Large intestine (tissue), 3 donors: ENCODE measurements around the gene PLBD2. TPM values are rescaled to one million over a fixed set of nuclear protein-coding genes. Genes with fewer than 3 reads are reported as not detected.

Source experiments
- DNase-seq, 2 donors: peaks; one replicate each; pipeline versions ENCODE4 v3.0.0 to v3.0.0-alpha.2; 2013
- H3K27ac ChIP-seq: one replicate; pipeline ENCODE4 v1.5.1; 2013; ENCODE audit warnings: low read length
- H3K27me3 ChIP-seq: 2 replicates; pipeline ENCODE4 v1.6.1; 2013; ENCODE audit warnings: low read length; ENCODE audit not compliant: control insufficient read depth, insufficient read depth
- H3K36me3 ChIP-seq: 2 replicates; pipeline ENCODE4 v1.6.1; 2013; ENCODE audit warnings: low read length; ENCODE audit not compliant: control insufficient read depth, insufficient read depth
- H3K4me1 ChIP-seq: one replicate; pipeline ENCODE4 v1.6.1; 2013; ENCODE audit warnings: low read length; ENCODE audit not compliant: control insufficient read depth, insufficient read depth
- H3K4me3 ChIP-seq: one replicate; pipeline ENCODE4 v1.5.1; 2013; ENCODE audit warnings: low read length
- H3K9me3 ChIP-seq: one replicate; pipeline ENCODE4 v1.6.1; 2013; ENCODE audit warnings: mild to moderate bottlenecking, low read depth, low read length, moderate library complexity; ENCODE audit not compliant: control insufficient read depth
- WGBS: methylation state at CpG from one replicate; pipeline ENCODE4 v1.1.5; 2013; ENCODE audit warnings: low lambda C conversion rate; ENCODE audit not compliant: insufficient coverage; 5-methylcytosine and 5-hydroxymethylcytosine counted together
- polyA plus RNA-seq: library from polyadenylated mRNA; unstranded; fragments of 120-200 nt; gene quantifications from one replicate; pipeline ENCODE4 v1.2.1, GENCODE V29; 2013

PLBD2 gene
- polyA plus RNA-seq, 1 donor = 21.2 TPM

GRCh38 chr12:113384778-113385177 is 26.4 kb downstream of the PLBD2 start:
- Histone ChIP-seq H3K9me3 (no peaks in the 10 kb centered on the region), H3K36me3 (peaks cover 35% of the 10 kb centered on the region), H3K27ac (no peak overlapping the region), H3K4me3 (no peak overlapping the region), H3K4me1 (no peaks in the 10 kb centered on the region), H3K27me3 (no peaks in the 10 kb centered on the region)
- no CpG with 5 or more reads among the region's 14 CpGs for WGBS
- no peak for DNase-seq

- H3K36me3 ChIP-seq = peaks cover 35% of the 10 kb centered on the region
- no peaks in the 10 kb centered on the region for H3K9me3 ChIP-seq
- WGBS = no CpG with 5 or more reads among the region's 6 CpGs
- H3K27ac ChIP-seq = no peak overlapping the region
- no peak for DNase-seq
- no peaks in the 10 kb centered on the region for H3K4me1 ChIP-seq
- H3K4me3 ChIP-seq = no peak overlapping the region
- H3K27me3 ChIP-seq = no peaks in the 10 kb centered on the region
These were observed 27.0 kb downstream of the PLBD2 start for GRCh38 chr12:113385282-113385882.

- no peaks in the 10 kb centered on the region for H3K4me1 ChIP-seq
- H3K4me3 ChIP-seq = no peak overlapping the region
- no peak for DNase-seq
- H3K27ac ChIP-seq = no peak overlapping the region
- H3K27me3 ChIP-seq = no peaks in the 10 kb centered on the region
- no peaks in the 10 kb centered on the region for H3K9me3 ChIP-seq
- no CpG with 5 or more reads among the region's 12 CpGs for WGBS
- H3K36me3 ChIP-seq = peaks cover 33% of the 10 kb centered on the region
These were observed 28.6 kb downstream of the PLBD2 start for GRCh38 chr12:113386866-113387566.

GRCh38 chr12:113387631-113388030 is 29.2 kb downstream of the PLBD2 start:
- H3K36me3 ChIP-seq = peaks cover 33% of the 10 kb centered on the region
- no CpG with 5 or more reads among the region's 11 CpGs for whole genome bisulfite sequencing
- H3K9me3 ChIP-seq = no peaks in the 10 kb centered on the region
- H3K4me1 ChIP-seq = no peaks in the 10 kb centered on the region
- no peak overlapping the region for H3K4me3 ChIP-seq
- H3K27me3 ChIP-seq = no peaks in the 10 kb centered on the region
- no peak for DNase-seq
- H3K27ac ChIP-seq = no peak overlapping the region

- Histone ChIP-seq H3K27me3 (no peaks in the 10 kb centered on the region), H3K4me1 (no peaks in the 10 kb centered on the region), H3K9me3 (no peaks in the 10 kb centered on the region), H3K36me3 (peaks cover 30% of the 10 kb centered on the region), H3K4me3 (no peak overlapping the region), H3K27ac (no peak overlapping the region)
- WGBS = no CpG with 5 or more reads among the region's 14 CpGs
- no peak for DNase-seq
These were observed 30.0 kb downstream of the PLBD2 start for GRCh38 chr12:113388351-113388750.

- Histone ChIP-seq H3K9me3 (no peaks in the 10 kb centered on the region), H3K4me1 (no peaks in the 10 kb centered on the region), H3K27me3 (no peaks in the 10 kb centered on the region), H3K4me3 (no peak overlapping the region), H3K27ac (no peak overlapping the region), H3K36me3 (peaks cover 21% of the 10 kb centered on the region)
- WGBS = 100% methylated on average over 6 of the region's 6 CpGs
- DNase-seq = no peak
These were observed 32.0 kb downstream of the PLBD2 start for GRCh38 chr12:113390064-113391043.

GRCh38 chr12:113391145-113391544 is 32.8 kb downstream of the PLBD2 start:
- no peak for DNase-seq
- H3K4me3 ChIP-seq = no peak overlapping the region
- H3K4me1 ChIP-seq = no peaks in the 10 kb centered on the region
- no peaks in the 10 kb centered on the region for H3K27me3 ChIP-seq
- WGBS = no CpG with 5 or more reads among the region's 3 CpGs
- no peak overlapping the region for H3K27ac ChIP-seq
- no peaks in the 10 kb centered on the region for H3K9me3 ChIP-seq
- peaks cover 18% of the 10 kb centered on the region for H3K36me3 ChIP-seq

GRCh38 chr12:113391650-113392337 is 33.4 kb downstream of the PLBD2 start:
- no peaks in the 10 kb centered on the region for H3K9me3 ChIP-seq
- peaks cover 18% of the 10 kb centered on the region for H3K36me3 ChIP-seq
- no peak overlapping the region for H3K27ac ChIP-seq
- no peak overlapping the region for H3K4me3 ChIP-seq
- no CpG with 5 or more reads among the region's 9 CpGs for WGBS
- H3K27me3 ChIP-seq = no peaks in the 10 kb centered on the region
- H3K4me1 ChIP-seq = no peaks in the 10 kb centered on the region
- no peak for DNase-seq

- WGBS = no CpG with 5 or more reads among the region's 7 CpGs
- no peak for DNase-seq
- peaks cover 6% of the 10 kb centered on the region for H3K27me3 ChIP-seq
- H3K27ac ChIP-seq = no peak overlapping the region
- H3K4me1 ChIP-seq = no peaks in the 10 kb centered on the region
- no peaks in the 10 kb centered on the region for H3K9me3 ChIP-seq
- no peak overlapping the region for H3K4me3 ChIP-seq
- H3K36me3 ChIP-seq = peaks cover 16% of the 10 kb centered on the region
These were observed 34.1 kb downstream of the PLBD2 start for GRCh38 chr12:113392520-113392919.
